ENCODE measurements around the gene WFDC10B.

DNA sequence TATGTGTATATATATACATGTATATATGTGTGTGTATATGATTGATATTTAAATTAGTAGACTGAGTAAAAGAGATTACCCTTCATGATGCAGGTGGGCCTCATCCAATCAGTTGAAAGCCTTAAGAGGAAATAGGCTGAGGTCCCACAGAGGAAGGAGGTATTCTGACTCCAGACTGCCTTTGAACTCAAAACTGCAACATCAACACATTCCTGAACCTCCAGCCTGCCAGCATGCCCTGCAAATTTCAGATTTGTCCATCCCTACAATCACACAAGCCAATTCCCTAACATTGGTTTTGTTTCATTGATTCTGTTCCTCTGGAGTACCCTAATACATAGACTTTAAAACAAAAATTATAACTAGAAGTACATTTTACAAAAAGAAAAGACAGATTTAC is 40.2 kb upstream of the WFDC10B start:
- TF ChIP-seq FOXA1 (IDR thresholded peaks at IDR 0.05) (no peak), FOXK2 (IDR thresholded peaks at IDR 0.05) (no peak)
